Lung (tissue), 12 donors: ENCODE measurements around the gene MED29. TPM values are rescaled to one million over a fixed set of nuclear protein-coding genes. Genes with fewer than 3 reads are reported as not detected.
A peak's percentile ranks its signal among the peaks of the same experiment; 100 is the strongest.

Experiments used
- ATAC-seq: fragments of 200-7000 bp; cut with Tn5 transposase; one replicate; pipeline ENCODE4 v1.9.1; 2020; ENCODE audit warnings: moderate number of reproducible peaks; ENCODE audit not compliant: insufficient read depth, low FRiP score
- DNase-seq, 3 donors: peaks; one replicate each; pipeline ENCODE4 v3.0.0-alpha.2; 2013 to 2017
- H3K27ac ChIP-seq, 2 donors: one replicate each; pipeline ENCODE4 v1.5.1; 2013; ENCODE audit warnings: mild to moderate bottlenecking in 2 of 2, moderate library complexity in 2 of 2, control low read depth in 1 of 2, inconsistent platforms in 1 of 2, low read depth in 1 of 2, low read length in 1 of 2
- H3K27me3 ChIP-seq, 3 donors: one replicate each; pipeline ENCODE4 v1.5.1; 2013; ENCODE audit warnings: low read length in 2 of 3; ENCODE audit not compliant: control insufficient read depth in 3 of 3, insufficient read depth in 3 of 3
- H3K36me3 ChIP-seq, 4 donors: one replicate each; pipeline ENCODE4 v1.5.1; 2013; ENCODE audit warnings: low read length in 4 of 4, mild to moderate bottlenecking in 1 of 4, moderate library complexity in 1 of 4; ENCODE audit not compliant: control insufficient read depth in 4 of 4, insufficient read depth in 4 of 4
- H3K4me1 ChIP-seq, 5 donors: one replicate each; pipeline ENCODE4 v1.5.1; 2013; ENCODE audit warnings: low read length in 5 of 5, mild to moderate bottlenecking in 2 of 5, moderate library complexity in 1 of 5; ENCODE audit not compliant: control insufficient read depth in 5 of 5, insufficient read depth in 5 of 5
- H3K4me3 ChIP-seq: one replicate; pipeline ENCODE4 v1.5.1; 2013; ENCODE audit warnings: mild to moderate bottlenecking, control low read depth, moderate library complexity
- H3K9ac ChIP-seq, 2 donors: one replicate each; pipeline ENCODE4 v1.5.1; 2013; ENCODE audit warnings: low read length in 2 of 2, control low read depth in 1 of 2; ENCODE audit not compliant: insufficient read depth in 1 of 2
- H3K9me3 ChIP-seq, 4 donors: one replicate each; pipeline ENCODE4 v1.5.1; 2013; ENCODE audit warnings: low read length in 3 of 4, mild to moderate bottlenecking in 1 of 4, moderate library complexity in 1 of 4; ENCODE audit not compliant: control insufficient read depth in 4 of 4, insufficient read depth in 3 of 4
- CTCF ChIP-seq: IDR thresholded peaks from 2 replicates; pipeline ENCODE4 v1.5.1; 2012; ENCODE audit warnings: mild to moderate bottlenecking; ENCODE audit errors: control extremely low read depth, extremely low read depth
- WGBS, 2 donors: extraction: QIAGEN DNeasy Blood & Tissue Kit; methylation state at CpG; one replicate each; pipeline ENCODE4 v1.1.7; 2013; 5-methylcytosine and 5-hydroxymethylcytosine counted together
- polyA plus RNA-seq, 2 donors: library from polyadenylated mRNA; stranded (reverse); fragments of 200-250 nt; gene quantifications; one replicate each; pipeline ENCODE4 v1.2.1, GENCODE V29; 2013
- total RNA-seq, 2 donors: library from RNA; depleted of rRNA in 1 of 2; stranded (reverse); fragments of >200 nt in 1 of 2; gene quantifications; one replicate each; pipeline ENCODE4 v1.2.1, GENCODE V29; 2014 to 2021
- donor health status: control.
- donor health status: control.
- donor health status: Bipolar disorder and iron deficiency.
- donor health status: healthy.
- donor health status: DM: yes; HTN: yes; CAD: no.

MED29 gene
- total and polyA plus RNA-seq, 4 donors: 16.5 to 36.8 (median 32.8) TPM

- Histone ChIP-seq H3K9ac (no peak overlapping the region), H3K9me3 (no peaks in the 10 kb centered on the region), H3K4me1 (peaks cover 0 to 29% (median 9%) of the 10 kb centered on the region in 5 donors), H3K27ac (peak overlapping the region; percentile 29 to 97), H3K36me3 (peaks cover 0 to 17% (median 14%) of the 10 kb centered on the region in 4 donors), H3K4me3 (peak overlapping the region; percentile 10), H3K27me3 (no peaks in the 10 kb centered on the region)
- TF ChIP-seq CTCF: peak; percentile 96
- ATAC-seq (peak; percentile 75), DNase-seq (peak; percentile 85 to 89 (median 88))
- 30 to 41% methylated on average over 15 to 17 of the region's 17 CpGs for WGBS, 2 donors
Measured at GRCh38 chr19:39397360-39398296, 6.5 kb downstream of the MED29 start.

- Histone ChIP-seq H3K36me3 (peaks cover 0 to 16% (median 13%) of the 10 kb centered on the region in 4 donors), H3K4me1 (peaks cover 0 to 29% (median 12%) of the 10 kb centered on the region in 5 donors), H3K27ac (peak overlapping the region; percentile 29 to 97), H3K9ac (no peak overlapping the region), H3K9me3 (no peaks in the 10 kb centered on the region), H3K27me3 (no peaks in the 10 kb centered on the region), H3K4me3 (peak overlapping the region; percentile 10)
- TF ChIP-seq CTCF: no peak
- no peak for DNase-seq
- WGBS, 2 donors: 51 to 60% methylated on average over 11 of the region's 11 CpGs
- ATAC-seq: peak; percentile 12
Measured at GRCh38 chr19:39398297-39398864, 7.2 kb downstream of the MED29 start.

DNA sequence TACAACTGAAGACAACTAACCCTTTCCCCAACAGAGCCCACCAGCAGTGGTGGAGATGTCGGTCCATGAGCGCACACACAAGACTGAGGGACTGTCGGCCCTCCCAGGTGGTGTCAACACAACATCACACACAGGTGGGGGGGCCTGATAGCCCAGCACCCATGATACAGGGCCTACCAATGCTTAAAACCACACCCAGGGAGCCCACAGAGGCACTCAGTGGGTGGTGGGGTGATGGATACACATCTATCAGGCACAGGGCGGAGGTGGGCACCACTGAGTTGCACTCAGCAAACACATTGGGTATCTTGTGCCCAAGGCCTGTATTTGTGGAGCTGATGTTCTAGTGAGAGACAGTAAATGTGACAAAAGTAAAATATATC is 8.5 kb downstream of the MED29 start:
- H3K4me3 ChIP-seq: no peak overlapping the region
- H3K27ac ChIP-seq: peak overlapping the region in 1 of 2 donors; percentile 57
- H3K36me3 ChIP-seq: peaks cover 0 to 10% (median 5%) of the 10 kb centered on the region in 4 donors
- no peaks in the 10 kb centered on the region for H3K27me3 ChIP-seq
- TF ChIP-seq CTCF: no peak
- DNase-seq: no peak
- WGBS, 2 donors: 95 to 96% methylated on average over 4 of the region's 4 CpGs
- peaks cover 0 to 29% (median 12%) of the 10 kb centered on the region in 5 donors for H3K4me1 ChIP-seq
- no peaks in the 10 kb centered on the region for H3K9me3 ChIP-seq
- no peak overlapping the region for H3K9ac ChIP-seq
- no peak for ATAC-seq
